Stimulated activated CD4-positive, alpha-beta T cell treated with anti-CD3 and anti-CD28 coated beads, Interleukin-15, amount 100 ng/mL, for 48 hours (primary cell): Measurements from ENCODE around the gene COL9A3.

Experiments
- DNase-seq, 2 donors: peaks; one replicate each; pipeline ENCODE4 v3.0.0-alpha.2; 2020; ENCODE audit warnings: low read depth in 2 of 2

The COL9A3 gene

DNA sequence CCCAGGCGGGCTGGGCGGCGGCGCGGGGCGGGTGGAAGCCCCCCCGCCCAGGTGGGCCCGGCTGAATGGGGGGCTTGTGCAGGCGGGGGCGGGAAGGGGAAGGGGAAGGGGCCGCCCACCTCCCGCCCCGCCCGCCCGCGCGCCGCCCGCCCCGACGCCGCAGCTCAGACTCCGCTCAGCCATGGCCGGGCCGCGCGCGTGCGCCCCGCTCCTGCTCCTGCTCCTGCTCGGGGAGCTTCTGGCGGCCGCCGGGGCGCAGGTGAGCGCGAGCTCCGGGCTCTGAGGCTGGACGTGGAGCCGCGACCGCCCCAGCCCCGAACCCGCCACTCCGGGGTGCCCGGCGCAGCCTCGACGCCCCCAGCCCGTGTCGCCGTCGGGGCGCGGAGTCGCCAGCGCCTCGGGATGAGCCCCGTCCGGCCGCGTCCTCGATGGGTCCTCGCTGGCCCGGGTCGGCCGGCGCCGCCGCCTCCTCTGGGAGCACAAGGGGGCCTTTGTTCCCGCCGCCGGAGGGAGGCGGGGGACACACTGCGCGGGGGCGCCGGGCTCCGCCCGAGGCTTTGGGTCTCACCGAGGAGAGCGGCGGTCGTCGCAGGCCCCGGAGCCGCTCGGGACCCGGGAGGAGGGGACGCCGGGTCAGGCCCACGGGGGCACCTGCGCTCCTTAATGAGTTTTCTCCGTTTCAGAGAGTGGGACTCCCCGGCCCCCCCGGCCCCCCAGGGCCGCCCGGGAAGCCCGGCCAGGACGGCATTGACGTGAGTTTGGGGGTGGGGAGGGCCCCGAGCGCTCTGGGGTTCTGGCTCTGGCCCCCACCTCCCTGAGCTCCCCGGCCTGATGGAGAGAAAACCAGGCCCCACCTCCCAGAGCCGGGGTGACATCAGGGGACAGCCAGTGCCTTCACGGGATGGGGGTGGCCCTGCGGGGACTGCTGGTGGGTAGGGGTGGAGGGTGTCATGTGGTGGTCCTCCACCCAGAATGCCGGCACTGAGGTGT, at the start of gene COL9A3:
Gene COL9A3 (plus strand): TSS at position 167 of the 990 bp plus-strand sequence. CDS start 15 bp downstream, at position 182.
- DNase-seq = no peak

- no peak for DNase-seq
Observed at GRCh38 chr20:62768234-62768546, 48.7 kb upstream of the COL9A3 start.

GRCh38 chr20:62768551-62769287, 48.1 kb upstream of the COL9A3 start:
- no peak for DNase-seq

GRCh38 chr20:62769346-62770071, 47.3 kb upstream of the COL9A3 start:
- no peak for DNase-seq

GRCh38 chr20:62770111-62770910, 46.5 kb upstream of the COL9A3 start:
- DNase-seq = no peak

DNA sequence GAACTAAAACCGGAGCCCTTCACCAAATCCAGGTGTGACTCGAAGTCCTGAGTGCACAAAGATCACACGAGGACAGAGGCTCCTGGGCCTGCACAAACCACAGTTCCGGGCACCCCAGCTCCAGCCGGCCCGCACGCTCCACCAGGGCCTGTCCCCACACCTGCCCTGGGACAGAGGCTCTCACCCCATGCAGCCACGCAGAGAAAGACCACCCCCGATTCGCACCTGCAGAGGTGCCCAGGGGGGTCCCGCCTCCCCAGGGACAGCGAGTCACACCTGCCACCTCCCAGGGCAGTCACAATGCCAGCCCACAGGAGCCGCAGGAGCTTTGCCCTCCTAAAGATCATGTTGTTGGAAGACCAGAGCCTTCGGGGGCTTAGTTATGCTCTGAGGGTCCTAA, 45.9 kb upstream of the COL9A3 start:
- DNase-seq = no peak

DNA sequence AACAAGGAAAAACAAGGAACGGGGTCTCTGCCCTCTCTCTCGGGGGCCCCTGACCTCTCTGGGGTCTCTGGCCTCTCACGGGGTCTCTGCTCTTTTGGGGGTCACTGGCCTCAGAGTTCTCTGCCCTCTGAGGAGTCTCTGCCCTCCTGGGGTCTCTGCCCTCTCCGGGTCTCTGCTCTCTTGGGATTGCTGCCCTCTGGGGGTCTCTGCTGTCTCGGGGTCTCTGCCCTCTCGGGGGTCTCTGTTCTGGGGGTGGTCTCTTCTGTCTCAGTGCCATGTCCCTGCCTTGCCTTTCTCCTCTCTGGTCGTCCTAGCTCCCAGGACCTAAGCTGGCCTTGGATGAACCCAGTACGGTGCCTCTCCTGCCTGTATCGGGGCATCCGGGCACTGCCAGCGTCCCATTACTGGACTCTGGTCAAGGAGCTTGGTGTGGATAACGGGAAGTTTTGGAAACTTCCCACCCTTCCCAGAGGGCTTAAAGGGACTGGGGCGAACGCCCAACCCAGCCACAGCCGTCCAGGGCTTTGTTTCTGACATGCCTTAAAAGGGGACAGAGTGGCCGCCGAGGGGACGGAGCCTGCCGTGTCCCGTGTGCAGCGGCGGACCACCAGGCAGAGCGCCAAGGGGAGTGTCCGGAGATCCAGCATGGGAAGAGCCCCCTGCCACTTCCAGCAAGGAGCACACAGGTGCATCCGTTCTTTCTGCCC, 45.3 kb upstream of the COL9A3 start:
- DNase-seq = no peak

DNA sequence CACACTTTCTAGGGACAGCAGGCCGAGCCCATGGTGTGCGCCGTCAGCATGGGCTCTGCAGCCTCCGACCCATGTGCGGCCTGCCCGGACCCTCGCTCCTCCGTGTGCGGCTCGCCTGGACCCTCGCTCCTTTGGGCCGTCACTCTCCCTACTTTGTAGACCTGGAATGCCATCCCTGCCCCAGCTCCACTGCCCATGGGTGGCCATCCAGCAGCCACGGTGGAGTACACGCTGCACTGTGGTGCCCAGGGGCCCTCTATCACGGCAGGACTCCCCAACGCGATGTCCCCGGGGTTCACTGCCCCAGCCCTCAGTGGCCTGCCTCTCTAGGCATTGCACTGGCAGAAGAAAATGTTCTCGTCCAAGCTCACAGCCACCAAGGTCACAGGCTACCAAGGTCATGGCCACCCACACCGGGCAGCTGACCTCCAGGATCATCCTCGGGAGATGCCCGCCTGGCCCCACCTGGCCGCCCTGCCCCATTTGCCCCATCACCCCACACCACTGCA, 44.7 kb upstream of the COL9A3 start:
- no peak for DNase-seq

DNA sequence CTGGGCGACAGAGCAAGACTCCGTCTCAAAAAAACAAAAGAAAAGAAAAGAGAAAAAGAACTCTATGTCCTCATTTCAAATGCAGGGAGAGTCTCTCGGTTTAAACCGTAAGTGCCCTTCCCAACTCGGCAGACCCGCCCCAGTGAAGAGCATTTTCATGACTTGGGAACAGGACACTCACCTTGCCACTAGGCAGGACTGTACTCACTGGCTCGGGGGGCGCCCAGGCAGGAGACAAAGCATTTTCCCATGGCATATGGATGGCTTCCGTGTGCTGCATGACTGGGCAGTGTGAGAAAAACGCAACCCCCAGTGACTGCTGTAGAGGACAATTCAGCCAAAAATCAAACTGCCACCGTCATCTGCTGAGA, 44.2 kb upstream of the COL9A3 start:
- no peak for DNase-seq

DNA sequence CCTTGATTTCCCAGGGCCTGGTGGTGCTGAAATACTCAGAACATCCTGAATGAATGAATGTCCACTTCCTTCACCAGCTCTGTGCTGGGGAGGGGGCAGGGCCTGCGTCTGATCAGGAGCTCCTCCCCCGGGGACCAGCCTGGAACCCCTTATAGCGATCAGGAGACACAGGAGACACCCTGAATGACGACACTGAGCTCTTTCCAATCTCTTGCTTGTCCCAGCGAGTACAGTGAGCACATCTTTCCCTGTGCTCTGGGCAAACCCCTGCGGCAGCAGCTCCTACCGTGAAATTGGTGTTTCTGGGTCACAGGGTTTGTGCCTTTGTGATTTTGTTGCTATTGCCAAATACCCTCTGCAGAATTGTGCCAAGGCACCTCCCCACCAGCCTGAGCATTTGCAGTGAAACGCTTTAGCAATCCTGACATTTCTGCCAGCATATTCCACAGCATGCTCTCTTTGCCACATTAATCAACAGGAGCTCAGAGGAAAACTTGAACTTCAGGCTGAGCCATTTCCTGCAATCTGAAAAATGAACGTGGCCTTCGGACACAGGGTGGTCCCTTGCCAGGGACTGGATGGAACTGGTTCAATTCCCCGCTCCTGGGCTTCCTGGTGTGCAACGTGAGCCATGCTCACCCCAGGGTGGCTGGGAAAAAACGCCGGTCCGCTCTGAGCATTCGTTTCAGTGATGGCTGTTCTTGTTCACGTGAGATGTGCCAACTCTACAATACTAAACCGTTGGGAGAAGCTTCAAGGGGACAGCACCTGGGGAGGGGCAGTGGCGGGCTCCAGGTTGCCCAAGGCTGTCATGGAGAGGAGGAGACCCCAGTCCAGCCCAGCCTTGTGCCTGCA, 43.6 kb upstream of the COL9A3 start:
- DNase-seq = no peak

DNA sequence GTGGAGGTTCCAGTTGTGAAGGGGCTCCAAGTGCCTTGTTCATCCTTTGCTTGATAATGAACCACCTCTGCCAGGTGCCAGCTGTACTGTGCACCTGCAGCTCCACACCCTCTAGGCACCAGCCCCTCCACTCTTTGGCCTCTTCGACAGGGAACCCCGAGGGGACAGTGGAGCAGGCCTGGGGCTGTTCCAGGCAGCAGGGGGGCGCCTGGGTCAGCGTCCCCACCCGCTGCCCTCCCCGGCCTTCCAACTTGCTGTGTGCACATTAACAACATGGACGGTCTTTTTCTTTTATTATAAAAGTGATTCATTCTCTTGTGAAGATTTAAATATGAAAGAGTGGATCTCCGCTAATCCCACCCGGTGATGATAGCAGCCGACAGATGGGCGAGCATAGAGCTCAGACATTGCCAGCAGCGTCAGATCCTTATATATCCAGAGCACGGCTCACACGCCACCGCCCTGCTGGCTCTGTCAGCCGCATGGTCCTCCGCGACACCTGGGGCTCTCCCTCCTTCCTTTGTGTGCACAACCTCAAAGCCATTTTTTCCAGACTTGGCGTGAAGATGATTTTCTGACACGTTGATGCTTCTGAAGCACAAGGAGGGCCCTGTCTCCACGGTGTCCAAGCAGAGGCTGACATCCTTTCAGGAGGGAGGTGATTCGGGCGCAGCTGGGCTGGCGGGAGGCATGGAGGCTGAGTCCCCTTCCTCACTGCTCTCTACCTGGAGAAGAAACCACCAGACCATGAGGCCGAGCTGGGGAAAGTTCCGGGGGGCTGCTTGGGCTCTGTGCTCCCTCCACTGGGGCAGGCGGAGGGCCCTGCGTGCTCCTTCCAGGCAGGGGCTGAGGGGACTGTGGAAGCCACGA, 42.8 kb upstream of the COL9A3 start:
- DNase-seq = no peak

- DNase-seq = no peak
Observed at GRCh38 chr20:62774762-62775161, 42.1 kb upstream of the COL9A3 start.

DNA sequence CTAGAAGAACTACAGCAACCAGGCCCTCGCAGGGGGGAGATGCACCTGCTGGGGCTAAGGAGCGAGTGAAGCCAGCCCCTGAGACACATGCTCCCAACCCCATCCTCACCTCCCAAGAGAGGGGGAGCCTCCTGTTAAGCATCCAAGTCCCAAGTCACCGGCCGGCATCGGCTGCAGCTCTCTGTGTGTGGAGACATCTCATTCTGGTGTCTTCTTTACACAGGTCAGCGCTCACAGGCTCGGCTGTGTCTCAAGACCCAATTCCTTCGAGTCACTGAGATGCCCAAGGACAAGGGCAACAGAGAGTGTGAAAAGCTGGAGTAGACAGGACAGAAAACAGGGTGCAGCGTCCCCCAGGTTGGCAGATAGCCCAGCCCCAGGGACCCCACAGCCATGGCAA, 41.6 kb upstream of the COL9A3 start:
- DNase-seq = no peak

DNA sequence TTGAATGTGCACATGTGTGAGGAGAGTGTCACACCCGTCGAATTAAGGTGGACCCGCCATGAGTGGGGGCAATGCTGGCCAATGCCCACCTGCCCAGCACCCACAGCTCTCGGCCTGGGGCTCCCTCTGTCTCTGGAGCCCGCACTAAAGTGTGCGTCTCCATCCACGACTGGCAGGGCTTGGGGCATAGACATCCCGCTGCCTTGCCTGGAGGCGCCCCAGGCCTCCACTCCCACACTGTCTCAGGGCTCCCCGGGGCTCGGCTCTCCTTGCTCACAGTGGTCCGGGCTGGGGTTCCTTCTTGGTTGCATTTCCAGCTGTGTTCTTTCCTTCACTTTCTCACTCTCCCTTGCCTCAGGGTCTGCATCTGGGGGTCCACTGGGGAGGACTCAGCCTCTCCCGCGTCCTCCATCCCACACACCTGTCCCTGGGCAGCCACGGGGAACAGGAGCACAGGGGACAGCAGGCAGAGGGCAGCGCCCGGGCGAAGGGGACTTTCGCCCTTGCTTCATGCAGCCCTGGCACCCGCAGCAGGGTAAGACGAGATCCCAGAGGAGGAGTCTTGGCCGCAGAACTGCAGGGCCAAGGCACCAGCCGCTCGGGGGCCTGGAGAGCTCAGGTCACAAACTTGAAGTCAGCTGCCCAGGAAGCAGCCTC, 40.7 kb upstream of the COL9A3 start:
- no peak for DNase-seq

GRCh38 chr20:62776692-62777527, 39.9 kb upstream of the COL9A3 start:
- peak; percentile 47 to 58 for DNase-seq

- DNase-seq = no peak
Observed at GRCh38 chr20:62777528-62777830, 39.4 kb upstream of the COL9A3 start.

GRCh38 chr20:62778058-62778457, 38.8 kb upstream of the COL9A3 start:
- DNase-seq = no peak
